HG03439 (cell line): Measurements from ENCODE around the gene ABLIM3.
"Not testable (repeated sequence)": the region's sequence is repeated elsewhere in the genome, so short reads cannot be mapped to it uniquely, and the experiment has no call there.

ENCODE experiments used
- ATAC-seq: cut with Tn5 transposase; IDR thresholded peaks from one replicate; pipeline ENCODE4 v1.9.1; 2021; ENCODE audit warnings: mild to moderate bottlenecking, moderate library complexity; ENCODE audit not compliant: unreplicated experiment

The ABLIM3 gene

GRCh38 chr5:149247726-149248125 is 106.4 kb downstream of the ABLIM3 start:
- ATAC-seq = no peak

- ATAC-seq = no peak
Measured at GRCh38 chr5:149251546-149251945, 110.3 kb downstream of the ABLIM3 start.

DNA sequence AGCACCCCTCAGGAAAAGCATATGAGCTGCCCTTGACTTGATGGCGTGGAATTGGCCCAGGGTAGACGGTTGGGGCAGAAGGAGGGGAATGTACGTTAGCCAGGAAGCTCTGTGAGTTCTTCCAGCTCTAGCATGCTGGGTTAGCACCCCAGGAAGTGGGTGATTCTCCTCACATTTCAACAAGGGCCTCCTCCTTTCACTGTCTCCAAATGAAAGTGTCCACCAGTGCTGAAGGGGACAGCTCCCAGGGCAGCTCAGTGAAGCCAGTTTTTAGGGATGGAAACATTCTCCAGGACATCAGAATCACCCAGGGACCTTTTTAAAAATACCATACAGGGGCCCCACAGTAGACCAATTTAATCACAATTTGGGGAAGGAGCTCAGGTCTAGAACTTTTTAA is 113.2 kb downstream of the ABLIM3 start:
- ATAC-seq = no peak

DNA sequence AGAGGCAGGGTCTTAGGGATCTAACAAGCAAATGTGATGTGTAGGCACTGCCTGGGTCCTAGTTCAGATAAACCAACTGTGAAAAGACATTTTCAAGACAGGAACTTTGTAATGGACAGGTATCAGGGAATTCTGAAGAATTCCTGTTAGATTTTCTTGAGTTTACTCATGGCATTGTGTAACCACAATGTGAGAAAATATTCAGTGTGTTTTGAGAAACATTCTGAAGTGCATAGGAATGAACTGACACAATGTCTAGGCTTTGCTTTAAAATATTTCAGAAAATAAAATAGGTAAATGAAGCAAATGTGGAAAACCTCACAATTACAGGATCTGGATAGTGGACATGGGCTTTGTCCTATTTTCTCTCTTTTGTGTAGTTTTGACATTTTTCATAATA is 115.2 kb downstream of the ABLIM3 start:
- no peak for ATAC-seq

GRCh38 chr5:149257131-149257530 is 115.8 kb downstream of the ABLIM3 start:
- no peak for ATAC-seq

- no peak for ATAC-seq
Measured at GRCh38 chr5:149257889-149258705, 116.8 kb downstream of the ABLIM3 start.

DNA sequence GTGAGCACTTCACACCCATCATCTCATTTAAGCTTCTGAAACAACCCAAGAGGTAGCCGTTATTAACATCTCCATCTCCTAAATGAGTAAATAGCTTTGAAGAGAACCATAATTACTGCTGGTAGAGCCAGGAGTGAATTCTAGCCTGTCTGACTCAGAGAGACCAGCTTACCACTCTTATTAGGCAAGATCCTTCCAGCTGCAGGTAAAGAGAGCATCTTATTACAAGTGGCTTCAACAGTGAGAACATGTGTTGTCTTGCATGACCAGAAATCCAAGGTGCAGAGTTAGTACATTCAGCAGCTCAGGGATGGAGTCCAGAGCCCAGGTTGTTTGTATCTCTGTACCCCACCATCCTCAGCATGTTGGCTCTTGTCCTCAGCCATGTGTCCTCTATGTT is 119.5 kb downstream of the ABLIM3 start:
- no peak for ATAC-seq

GRCh38 chr5:149261246-149261645 is 120.0 kb downstream of the ABLIM3 start:
- ATAC-seq = no peak

- ATAC-seq = no peak
Measured at GRCh38 chr5:149262315-149262714, 121.0 kb downstream of the ABLIM3 start.

DNA sequence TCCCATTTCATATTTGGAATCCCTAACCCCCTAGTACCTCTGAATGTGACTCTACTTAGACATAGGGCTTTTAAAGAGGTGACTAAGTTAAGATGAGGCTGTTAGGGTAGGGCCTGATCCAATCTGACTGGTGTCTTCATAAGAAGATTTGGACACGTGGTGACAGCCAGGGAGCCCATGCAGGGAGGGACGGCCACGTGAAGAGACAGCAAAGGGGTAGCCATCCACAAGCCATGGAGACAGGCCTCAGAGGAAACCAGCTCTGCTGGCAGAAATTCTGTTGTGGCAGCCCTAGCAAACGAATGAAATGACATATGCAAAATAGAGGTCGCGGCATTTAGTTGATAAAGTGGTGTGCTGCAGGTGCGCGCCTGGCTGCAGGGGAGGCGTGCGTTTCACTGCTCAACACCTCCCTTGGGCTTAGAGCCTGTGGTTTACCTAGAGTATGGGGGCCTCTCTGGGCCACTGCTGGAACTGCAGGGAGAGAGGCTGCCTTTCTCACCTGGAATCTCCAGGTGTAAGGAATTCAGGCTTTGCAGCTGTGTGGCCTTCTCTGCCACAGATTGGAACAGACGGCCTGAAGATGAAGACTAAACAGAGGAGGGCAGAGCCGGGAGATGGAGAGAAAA is 123.3 kb downstream of the ABLIM3 start:
- peak; percentile 93 for ATAC-seq

DNA sequence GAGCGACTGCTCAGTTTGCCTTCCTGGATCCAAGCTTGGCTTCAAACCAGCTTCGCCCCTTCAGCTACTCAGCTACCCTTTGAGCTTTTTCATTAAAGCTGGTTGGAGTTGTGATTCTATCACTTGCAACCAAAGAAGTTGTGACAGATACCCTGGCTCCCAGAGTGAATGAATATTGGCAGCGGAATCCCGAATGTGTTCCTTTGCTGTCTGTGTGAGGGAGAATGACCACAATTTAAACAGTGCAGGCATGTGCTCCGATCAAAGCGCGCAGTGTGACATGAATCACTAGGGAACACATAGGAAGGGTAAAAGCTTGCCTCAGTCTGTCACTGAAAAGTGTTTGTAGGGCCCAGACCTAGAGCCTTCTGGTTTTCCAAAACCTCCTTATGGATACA is 123.8 kb downstream of the ABLIM3 start:
- no peak for ATAC-seq

DNA sequence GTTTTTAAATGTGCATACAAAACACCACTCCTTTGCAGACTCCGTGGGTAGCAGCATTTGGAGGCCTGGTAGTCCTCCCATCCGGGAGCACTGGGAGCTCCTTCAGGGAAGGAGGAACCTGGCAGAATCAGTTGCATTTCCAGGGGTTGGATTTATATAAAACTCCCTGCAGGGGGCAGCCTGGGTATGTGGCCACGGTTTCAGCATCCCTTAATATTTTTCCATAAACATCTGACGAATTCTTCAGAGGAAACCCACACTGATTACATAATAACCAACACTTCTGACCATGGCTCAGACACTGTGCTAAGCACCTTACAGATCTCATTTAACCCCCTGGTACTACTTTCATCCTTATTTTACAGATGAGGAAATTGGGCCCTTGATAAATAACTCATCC is 124.3 kb downstream of the ABLIM3 start:
- no peak for ATAC-seq

- no peak for ATAC-seq
Measured at GRCh38 chr5:149267241-149267973, 126.1 kb downstream of the ABLIM3 start.

- no peak for ATAC-seq
Measured at GRCh38 chr5:149268928-149269557, 127.8 kb downstream of the ABLIM3 start.

DNA sequence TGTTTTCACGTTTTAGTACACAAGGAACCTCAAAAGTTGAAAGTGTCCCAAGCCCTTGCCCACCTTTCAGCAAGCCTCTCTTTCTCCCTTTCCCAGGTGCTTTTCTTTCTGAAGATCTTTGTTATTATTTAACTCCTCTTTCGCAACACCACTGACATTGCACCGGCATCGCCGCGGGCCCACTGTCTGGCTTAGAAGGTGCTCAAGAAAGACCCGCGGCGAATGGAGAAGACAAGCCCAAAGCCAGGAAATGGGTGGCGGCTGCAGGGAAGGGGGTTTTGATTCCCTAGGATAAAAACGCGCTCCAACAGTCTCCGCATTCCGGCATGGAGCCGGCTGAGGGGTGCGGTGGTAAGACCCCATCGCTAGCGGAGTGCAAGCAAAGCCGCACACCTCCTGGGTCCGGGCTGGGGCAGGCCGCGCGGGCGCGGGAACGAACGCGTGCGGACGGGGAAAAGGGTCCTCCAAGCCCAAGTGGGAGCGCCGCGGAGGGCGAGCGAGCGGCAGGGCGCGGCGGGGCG is 130.0 kb downstream of the ABLIM3 start:
- ATAC-seq = no peak

GRCh38 chr5:149271716-149272563 is 130.6 kb downstream of the ABLIM3 start, which contains the start of gene AFAP1L1:
Gene AFAP1L1, plus strand, starts transcription at chr5:149271859. Its CDS starts 110 bp downstream, at chr5:149271969.
- ATAC-seq = no peak

- not testable (repeated sequence) for ATAC-seq
Measured at GRCh38 chr5:149272781-149273180, 131.5 kb downstream of the ABLIM3 start.

GRCh38 chr5:149273237-149273636 is 131.9 kb downstream of the ABLIM3 start:
- ATAC-seq = no peak

GRCh38 chr5:149273950-149274349 is 132.7 kb downstream of the ABLIM3 start:
- ATAC-seq = no peak

DNA sequence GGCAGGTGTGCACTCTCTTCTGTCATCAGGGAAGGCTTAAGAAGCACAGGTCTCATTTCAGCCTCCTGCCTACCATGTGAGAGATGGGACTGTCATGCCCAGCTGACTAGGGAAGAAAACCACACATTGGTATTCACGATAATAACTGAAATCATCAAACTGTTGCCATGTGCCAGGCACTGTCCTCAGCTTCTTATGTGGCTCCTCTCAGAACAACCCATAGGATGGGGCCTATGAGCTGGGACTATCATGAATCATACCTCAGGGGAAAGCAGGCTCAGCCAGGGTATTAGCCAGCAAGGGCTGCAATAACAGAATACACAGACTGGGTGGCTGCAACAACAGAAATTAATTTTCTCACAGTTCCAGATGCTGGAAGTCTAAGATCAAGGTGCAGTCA is 133.6 kb downstream of the ABLIM3 start:
- no peak for ATAC-seq
